HG03064 (cell line): ENCODE data around the gene STUM.

Experiments
- ATAC-seq: cut with Tn5 transposase; IDR thresholded peaks from one replicate; pipeline ENCODE4 v1.9.1; 2021; ENCODE audit warnings: low read depth; ENCODE audit not compliant: unreplicated experiment

STUM gene

DNA sequence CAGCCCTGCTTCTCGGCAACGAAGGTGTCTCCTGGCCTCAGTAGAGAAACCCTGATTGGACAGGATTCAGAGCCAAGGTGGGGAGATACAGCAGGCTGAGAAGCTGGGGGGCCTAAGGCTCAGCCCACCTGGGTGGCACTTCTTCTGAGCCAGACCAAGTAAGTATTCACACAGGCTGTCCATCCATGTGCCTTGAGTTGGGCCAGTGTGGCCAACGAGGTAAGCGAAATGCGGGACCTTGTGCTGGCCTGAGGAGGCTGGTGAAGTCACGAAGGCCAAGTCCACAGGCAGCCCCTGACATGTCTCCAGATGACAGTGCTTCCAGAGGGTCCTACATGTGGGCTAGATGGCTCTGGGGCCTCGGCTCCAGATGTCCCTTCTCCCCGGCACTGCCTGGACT lies 99.2 kb downstream of the STUM start:
- no peak for ATAC-seq

DNA sequence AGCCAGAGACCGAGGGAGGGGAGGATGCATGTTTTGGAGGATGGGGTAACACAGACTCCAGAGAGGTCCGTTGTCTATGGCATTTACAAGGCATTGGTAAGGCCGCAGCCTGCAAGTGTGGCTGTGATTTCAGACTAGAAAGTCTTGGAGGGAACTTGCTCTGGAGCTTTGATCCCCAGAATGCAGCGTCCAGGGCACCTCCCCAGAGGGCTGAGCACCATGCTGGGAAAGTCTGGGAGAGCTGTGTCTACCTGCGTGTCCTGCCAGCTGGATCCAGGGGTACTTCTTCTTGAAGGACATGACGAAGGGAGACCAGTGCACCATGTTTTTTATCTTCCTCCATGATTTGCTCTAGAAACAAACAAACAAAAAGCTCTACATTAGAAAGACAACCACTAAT lies 99.9 kb downstream of the STUM start:
- no peak for ATAC-seq

DNA sequence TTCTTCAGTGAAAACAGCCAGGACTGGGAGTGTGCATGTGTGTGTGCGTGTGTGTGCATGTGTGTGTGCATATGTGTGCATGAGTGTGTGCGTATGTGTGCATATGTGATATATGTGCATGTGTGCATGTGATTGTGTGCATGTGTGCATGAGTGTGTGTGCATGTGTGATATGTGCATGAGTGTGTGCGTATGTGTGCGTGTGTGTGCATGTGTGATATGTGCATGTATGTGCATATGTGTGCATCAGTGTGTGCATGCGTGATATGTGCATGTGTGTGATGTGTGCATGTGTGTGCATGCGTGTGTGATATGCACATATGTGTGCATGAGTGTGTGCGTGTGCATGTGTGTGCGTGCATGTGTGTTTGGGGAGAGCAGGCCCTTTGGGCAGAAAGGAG lies 100.7 kb downstream of the STUM start:
- ATAC-seq, result no peak

- no peak for ATAC-seq
Observed at GRCh38 chr1:226649780-226650179, 101.2 kb downstream of the STUM start.

DNA sequence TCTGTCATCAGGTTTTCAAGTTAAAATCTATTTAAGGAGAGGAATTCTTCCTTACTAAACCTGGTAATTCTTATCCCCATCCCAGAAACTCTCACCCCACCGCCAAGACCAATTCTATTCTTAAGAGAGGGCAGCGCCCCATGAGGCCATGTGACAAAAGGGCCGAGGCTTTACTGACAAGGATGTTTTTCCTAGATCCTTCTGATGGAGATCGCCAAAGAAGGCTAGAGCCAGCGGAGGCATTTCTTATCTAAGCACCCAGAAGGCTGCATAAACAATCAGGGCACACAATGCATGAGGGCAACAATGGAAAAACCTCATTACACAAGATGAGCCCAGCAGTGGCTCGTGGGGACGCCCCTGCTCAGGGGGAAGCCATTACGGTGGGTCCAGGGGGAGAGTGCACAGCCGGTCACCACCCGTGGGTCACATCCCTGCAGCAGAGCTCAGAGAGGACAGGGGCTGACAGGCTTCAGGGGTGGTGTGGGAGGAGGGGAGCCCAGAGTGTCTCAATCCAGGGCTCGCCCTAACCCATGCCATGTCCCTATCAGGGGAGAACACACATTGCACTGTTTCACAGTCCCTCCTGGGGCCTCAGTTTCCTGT lies 101.8 kb downstream of the STUM start:
- no peak for ATAC-seq

DNA sequence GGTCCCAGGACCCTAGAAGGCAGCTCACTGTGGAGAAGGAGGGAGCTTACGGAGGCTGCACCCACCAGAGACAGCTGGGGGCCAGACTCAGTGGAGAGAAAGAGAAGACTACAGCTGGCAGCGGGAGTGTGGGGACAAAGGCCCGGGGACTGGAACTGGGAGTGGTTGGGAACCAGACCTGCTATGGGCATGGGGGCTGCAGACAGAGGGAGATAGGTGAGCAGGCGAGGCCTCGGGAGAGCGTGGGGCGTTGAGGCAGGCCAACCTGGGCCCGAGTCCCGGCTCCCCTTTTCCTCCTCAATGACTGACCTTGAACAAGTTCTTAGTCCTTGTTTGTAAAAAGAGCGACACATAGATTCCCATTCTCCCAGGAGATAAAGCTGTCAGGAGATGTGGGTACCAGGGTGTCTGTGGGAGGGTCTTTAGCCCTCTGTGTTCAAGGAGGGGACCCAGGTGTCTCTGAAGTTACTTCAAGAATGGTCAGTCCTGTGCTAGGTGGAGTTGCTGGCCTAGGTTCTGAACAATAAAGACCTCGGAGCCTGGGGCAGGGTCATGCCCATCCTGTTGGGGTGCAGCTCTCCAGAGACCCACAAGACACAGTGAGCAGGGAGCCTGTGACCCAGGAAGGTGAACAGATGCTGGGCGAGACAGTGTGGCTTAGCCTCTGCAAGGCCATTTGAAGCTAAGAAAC lies 102.6 kb downstream of the STUM start:
- no peak for ATAC-seq

DNA sequence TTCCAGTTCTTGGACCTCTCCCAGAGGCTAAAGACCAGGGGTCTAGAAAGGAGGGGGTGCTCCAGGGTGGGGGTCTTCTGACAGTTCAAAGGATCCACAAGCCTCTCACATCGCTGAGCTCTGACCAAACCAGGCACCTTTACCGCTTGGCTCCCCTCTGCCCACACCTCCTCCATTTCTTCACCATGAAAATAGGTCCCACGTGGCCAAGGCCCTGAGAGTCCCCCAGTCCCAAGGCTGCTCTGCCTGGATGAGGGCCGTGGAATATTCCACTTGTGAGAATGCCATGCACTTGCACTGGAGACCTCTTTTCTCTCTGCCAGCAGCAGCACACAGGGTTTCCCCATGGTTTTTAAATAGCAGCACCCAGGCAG lies 103.2 kb downstream of the STUM start:
- ATAC-seq, result no peak

GRCh38 chr1:226652613-226653012 lies 104.0 kb downstream of the STUM start:
- ATAC-seq, result no peak

DNA sequence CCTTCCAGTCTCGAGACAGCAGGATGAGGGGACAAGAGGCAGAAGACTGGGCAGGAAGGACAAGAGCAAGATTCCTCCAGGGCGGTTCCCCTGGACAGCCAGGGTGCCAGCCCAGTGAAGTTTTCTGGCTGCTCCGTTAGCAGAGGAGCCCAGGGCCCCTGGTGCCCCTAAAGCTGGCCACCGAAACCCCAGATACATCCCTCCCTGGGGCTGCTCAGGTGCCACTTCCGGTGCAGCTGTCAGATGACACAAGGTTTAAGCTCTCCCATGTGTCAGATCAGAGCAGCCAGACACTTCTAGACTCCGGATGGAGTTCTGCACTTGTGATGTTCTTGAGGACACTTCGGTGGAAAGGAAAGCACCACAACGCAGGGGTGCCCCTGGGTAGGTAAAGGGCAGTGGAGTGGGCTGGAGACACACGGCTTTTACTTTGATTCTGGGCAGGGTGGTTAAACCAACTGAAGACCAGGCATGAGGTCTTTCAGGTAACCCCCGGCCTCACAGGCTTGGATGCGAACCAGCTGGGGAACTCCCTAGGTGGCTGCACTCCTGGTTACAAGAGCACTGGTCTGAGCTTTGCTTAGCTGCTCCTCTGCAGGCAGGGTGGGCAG lies 104.9 kb downstream of the STUM start:
- ATAC-seq, result no peak

DNA sequence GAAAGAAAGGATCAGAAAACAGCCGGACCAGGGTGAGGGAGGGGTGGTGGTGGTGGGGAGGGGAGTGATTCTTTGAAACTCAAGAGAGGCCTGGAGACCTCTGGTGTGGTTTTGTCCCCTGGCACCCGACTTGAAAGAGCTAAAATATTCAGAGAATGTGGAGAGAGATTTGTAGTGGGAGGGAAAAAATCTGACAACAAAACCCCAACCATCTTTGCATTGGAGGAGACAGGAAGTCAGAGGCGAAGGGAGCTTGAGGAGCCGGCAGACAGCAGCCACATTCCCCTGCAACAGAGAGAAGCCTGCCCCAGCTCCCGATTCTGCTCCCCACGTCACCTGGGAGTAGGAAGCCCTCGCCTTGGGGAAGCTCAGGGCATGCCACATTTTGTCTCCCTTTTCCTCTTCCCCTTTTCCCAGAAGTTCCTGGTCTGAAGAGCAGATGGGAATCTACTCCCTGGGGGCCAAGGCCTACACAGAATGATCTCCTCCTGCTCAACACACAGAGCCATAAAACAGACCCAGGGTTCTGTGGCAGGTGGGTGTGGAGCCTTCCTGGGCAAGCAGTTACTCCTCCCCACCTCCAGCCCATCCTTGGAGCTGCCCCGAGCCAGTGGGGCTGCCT lies 105.6 kb downstream of the STUM start:
- no peak for ATAC-seq

- no peak for ATAC-seq
Observed at GRCh38 chr1:226654668-226655055, 106.1 kb downstream of the STUM start.

- no peak for ATAC-seq
Observed at GRCh38 chr1:226655251-226656163, 106.9 kb downstream of the STUM start.

GRCh38 chr1:226656201-226656600 lies 107.6 kb downstream of the STUM start:
- ATAC-seq, result no peak

- no peak for ATAC-seq
Observed at GRCh38 chr1:226656601-226657277, 108.2 kb downstream of the STUM start.

DNA sequence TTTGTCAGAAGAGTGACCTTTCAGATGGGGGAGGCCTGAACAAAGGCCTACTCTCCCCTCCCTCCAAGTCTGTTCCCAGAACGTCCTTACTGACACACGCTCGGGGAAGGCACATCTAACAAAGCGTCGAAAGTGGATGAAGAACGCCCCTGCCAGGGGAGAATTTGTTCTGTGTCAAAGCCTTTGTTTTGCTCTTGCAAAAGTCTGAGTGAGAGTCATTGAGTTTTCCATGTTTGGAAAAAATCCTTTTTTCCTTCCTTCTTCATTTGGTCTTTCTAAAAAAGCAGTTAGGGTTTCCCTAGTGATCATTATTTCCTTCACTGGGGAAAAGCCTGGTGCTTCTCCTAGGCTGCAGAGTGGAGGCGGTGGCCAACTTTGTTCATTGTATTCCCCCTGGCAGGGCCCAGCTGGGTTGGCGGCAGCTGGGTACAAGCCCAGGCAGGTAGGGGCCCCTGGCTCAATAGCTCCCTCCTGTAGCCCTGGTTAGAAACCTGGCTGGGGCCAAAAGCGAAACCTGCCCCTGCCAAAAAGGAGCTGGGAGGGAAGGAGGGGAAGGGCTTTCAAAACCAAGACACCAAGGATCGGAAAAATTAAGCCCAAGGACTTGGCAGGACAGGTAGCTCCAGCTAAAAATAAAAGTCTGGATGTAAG lies 109.5 kb downstream of the STUM start:
- ATAC-seq, result no peak

- ATAC-seq, result no peak
Observed at GRCh38 chr1:226658546-226659125, 110.1 kb downstream of the STUM start.
